Measurements from ENCODE around the gene RNF227.
"Not testable (repeated sequence)": the region's sequence is repeated elsewhere in the genome, so short reads cannot be mapped to it uniquely, and the experiment has no call there.

RNF227 gene

GRCh38 chr17:7915611-7916384, at the start of gene RNF227:
RNF227 (minus strand) TSS chr17:7916289; CDS start chr17:7916195, 94 bp downstream.
- peak; percentile 73 to 85 for DNase-seq (ENCODE audit: extremely low read depth in 1 of 2, low read depth in 1 of 2)

GRCh38 chr17:7961421-7961820, 45.3 kb upstream of the RNF227 start:
- no peak for DNase-seq (ENCODE audit: extremely low read depth in 1 of 2, low read depth in 1 of 2)

- DNase-seq (ENCODE audit: extremely low read depth in 1 of 2, low read depth in 1 of 2): no peak
Observed at GRCh38 chr17:7959503-7960253, 43.6 kb upstream of the RNF227 start.

DNA sequence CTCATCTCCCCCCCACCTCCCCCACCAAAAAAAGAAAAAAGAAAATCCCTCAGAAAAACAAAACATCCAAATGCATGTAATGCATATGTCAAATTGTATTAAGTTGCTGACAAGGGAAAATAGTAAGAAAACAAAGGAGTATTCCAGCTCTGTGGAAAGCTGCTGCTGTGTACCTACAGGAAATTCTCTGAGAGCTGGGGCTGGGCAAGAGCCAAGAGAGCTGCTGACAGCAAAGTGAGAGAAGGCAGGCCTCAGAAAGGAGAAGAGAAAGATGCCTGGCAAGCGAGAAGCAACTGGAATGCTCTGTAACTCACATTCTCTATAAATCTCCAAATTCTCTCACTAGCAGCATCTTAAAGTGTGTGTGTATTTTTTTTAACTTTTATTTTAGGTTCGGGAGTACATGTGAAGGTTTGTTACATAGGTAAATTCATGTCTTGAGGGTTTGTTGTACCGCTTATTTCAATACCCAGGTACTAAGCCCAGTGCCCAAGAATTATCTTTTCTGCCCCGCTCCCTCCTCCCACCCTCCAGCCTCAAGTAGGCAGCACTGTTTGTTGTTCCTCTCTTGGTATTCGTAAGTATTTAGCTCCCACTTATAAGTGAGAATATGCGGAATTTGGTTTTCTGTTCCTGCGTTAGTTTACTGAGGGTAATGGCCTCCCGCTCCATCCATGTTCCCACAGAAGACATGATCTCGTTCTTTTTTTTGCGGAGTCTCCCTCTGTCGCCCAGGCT, 40.3 kb upstream of the RNF227 start:
- DNase-seq (ENCODE audit: extremely low read depth in 1 of 2, low read depth in 1 of 2): no peak

DNA sequence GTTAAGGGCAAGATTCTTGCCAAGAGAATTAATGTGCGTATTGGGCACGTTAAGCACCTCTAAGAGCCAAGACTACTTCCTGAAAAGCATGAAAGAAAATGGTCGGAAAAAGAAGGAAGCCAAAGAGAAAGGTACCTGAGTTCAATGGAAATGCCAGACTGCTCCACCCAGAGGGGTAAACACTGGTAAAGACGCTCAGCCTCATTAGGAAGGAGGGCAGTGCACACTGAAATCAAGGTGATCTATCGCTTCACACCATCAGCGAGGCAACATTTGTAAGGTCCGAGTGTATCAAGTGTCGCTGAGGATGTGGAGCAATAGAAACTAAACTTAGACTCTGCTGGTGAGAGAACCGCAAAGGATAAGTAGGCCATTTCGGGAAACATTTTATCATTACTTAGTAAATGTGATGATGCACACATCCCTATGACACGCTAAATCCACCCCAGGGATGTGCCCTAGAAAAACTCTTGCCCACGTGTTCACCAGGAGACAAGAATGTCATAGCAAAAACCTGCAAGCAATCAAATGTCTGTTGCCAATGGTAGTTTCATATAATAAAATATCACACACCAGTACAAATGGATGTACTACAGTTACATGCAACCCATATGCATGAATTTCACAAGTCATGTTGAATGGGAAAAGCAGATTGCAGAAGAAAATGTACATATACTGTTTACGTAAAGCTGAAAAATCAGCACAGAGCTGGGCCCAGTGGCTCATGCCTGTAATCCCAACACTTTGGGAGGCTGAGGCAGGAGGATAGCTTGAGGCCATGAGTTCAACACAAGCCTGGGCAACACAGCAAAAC, 39.5 kb upstream of the RNF227 start:
- DNase-seq (ENCODE audit: extremely low read depth in 1 of 2, low read depth in 1 of 2): no peak

DNA sequence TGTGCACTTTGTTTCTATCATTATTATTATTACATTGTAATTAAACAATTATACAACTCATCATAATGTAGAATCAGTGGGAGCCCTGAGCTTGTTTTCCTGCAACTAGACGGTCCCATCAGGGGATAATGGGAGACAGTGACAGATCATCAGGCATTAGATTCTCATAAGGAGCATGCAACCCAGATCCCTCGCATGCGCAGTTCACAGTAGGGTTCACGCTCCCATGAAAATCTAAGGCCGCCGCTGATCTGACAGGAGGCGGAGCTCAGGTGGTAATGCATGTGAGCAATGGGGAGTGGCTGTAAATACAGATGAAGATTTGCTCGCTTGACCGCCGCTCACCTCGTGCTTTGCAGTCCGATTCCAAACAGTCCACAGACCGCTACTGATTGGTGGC, 37.2 kb upstream of the RNF227 start:
- not testable (repeated sequence) for DNase-seq (ENCODE audit: extremely low read depth in 1 of 2, low read depth in 1 of 2)

DNA sequence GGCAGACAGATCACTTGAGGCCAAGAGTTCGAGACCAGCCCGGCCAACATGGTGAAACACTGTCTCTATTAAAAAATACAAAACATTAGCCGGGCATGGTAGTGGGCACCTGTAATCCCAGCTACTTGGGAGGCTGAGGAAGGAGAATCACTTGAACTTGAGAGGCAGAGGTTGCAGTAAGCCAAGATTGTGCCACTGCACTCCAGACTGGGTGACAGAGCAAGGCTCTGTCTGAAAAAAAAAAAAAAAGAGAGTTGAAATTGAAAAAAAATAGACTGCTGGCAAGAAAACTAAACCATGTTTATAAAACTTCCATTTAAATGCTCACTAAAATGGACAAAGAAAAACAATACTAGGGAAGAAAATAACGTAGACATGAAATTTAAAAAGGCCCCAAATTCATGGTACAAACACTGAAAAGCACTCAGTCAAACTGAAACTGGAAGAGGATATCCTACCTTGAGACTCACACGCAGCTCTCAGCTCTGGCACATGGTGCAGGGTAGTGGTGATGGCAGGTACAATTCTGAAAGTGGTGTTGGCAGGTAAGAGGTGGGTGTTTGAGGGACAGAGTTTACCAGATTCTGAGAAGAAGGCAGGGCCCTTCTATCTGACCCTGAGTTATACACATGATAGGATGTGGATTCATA, 35.2 kb upstream of the RNF227 start:
- DNase-seq (ENCODE audit: extremely low read depth in 1 of 2, low read depth in 1 of 2): peak in 1 of 2 donors; percentile 35

DNA sequence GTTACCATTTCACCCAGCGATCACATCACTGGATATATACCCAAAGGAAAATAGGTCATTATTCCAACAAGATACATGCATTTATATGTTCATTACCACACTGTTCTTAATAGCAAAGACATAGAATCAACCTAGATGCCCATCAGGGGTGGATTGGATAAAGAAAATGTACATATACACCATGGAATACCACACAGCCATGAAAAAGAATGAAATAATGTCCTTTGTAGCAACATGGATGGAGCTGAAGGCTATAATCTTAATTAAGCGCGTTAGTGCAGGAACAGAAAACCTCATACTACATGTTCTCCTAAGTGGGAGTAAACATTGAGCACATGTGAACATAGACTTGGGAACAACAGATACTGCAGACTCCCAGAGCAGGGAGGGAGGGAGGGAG, 34.5 kb upstream of the RNF227 start:
- DNase-seq (ENCODE audit: extremely low read depth in 1 of 2, low read depth in 1 of 2): no peak

GRCh38 chr17:7947651-7948050, 31.6 kb upstream of the RNF227 start:
- no peak for DNase-seq (ENCODE audit: extremely low read depth in 1 of 2, low read depth in 1 of 2)

DNA sequence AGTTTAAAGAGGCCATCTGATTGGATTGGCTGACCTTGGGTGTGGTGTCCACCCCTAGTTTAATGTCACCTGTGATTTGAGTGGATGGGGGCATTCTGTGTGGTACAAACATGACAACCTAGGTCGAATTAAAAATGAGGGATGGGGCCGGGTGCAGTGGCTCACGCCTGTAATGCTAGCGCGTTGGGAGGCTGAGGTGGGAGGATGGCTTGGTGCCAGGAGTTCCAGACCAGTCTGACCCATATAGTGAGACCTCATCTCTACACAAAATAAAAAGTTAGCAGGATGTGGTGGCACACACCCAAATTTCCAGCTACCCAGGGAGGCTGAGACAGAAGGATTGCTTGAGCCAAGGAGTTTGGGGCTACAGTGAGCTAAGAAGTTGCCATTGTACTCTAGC, 30.4 kb upstream of the RNF227 start:
- DNase-seq (ENCODE audit: extremely low read depth in 1 of 2, low read depth in 1 of 2): no peak

GRCh38 chr17:7945651-7946050, 29.6 kb upstream of the RNF227 start:
- no peak for DNase-seq (ENCODE audit: extremely low read depth in 1 of 2, low read depth in 1 of 2)

DNA sequence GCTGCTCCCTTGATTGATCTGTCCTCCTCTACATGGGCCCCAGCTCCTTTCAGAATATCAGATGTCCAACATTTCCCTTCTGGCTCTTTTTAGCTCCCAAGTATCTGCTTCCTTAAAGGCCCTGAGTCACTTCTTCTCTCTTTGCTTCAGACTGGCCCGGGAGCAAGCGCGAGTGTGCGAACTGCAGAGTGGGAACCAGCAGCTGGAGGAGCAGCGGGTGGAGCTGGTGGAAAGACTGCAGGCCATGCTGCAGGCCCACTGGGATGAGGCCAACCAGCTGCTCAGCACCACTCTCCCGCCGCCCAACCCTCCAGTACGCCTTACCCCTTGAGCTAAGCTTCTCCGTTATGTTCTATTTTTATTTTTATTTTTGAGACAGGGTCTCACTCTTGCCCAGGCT, 28.2 kb upstream of the RNF227 start:
- DNase-seq (ENCODE audit: extremely low read depth in 1 of 2, low read depth in 1 of 2): no peak

GRCh38 chr17:7943291-7943690, 27.2 kb upstream of the RNF227 start:
- no peak for DNase-seq (ENCODE audit: extremely low read depth in 1 of 2, low read depth in 1 of 2)

- no peak for DNase-seq (ENCODE audit: extremely low read depth in 1 of 2, low read depth in 1 of 2)
Observed at GRCh38 chr17:7940743-7941142, 24.7 kb upstream of the RNF227 start.

- DNase-seq (ENCODE audit: extremely low read depth in 1 of 2, low read depth in 1 of 2): no peak
Observed at GRCh38 chr17:7940034-7940433, 23.9 kb upstream of the RNF227 start.

- DNase-seq (ENCODE audit: extremely low read depth in 1 of 2, low read depth in 1 of 2): no peak
Observed at GRCh38 chr17:7935859-7936258, 19.8 kb upstream of the RNF227 start.

DNA sequence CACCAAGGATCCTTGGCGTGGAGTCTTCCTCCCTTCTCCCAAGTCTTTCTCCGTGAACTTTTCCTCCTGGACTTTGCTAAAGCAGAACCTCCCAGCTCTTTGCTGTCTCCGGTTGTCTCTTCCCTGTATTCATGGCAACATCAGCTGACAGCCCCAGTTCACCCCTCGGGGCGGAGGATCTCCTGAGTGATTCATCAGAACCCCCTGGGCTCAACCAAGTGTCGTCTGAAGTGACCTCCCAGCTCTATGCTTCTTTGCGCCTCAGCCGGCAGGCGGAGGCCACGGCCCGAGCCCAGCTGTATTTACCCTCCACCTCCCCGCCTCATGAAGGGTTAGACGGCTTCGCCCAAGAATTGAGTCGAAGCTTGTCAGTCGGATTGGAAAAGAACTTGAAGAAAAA, 16.9 kb upstream of the RNF227 start:
- DNase-seq (ENCODE audit: extremely low read depth in 1 of 2, low read depth in 1 of 2): no peak

DNA sequence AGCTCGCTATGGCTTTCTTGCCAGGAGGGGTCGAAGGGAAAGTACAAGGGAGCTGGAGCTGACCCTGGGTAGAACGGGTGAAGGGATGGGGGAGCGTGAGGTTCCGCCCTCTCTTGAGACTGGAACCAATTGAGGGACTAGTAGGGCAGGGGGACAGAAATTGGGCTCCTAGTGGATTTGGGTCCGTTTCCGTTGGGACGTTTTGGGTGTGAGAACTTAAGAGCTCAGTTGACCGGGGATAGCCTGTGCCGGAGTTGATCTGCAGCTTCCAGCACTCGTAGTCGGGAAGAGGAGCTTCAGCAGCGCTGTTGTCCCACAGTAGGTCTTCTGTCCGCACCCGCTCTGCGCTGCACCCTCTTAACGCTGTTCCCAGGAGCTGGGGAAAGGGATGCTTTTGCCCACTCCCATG, 16.4 kb upstream of the RNF227 start:
- no peak for DNase-seq (ENCODE audit: extremely low read depth in 1 of 2, low read depth in 1 of 2)

DNA sequence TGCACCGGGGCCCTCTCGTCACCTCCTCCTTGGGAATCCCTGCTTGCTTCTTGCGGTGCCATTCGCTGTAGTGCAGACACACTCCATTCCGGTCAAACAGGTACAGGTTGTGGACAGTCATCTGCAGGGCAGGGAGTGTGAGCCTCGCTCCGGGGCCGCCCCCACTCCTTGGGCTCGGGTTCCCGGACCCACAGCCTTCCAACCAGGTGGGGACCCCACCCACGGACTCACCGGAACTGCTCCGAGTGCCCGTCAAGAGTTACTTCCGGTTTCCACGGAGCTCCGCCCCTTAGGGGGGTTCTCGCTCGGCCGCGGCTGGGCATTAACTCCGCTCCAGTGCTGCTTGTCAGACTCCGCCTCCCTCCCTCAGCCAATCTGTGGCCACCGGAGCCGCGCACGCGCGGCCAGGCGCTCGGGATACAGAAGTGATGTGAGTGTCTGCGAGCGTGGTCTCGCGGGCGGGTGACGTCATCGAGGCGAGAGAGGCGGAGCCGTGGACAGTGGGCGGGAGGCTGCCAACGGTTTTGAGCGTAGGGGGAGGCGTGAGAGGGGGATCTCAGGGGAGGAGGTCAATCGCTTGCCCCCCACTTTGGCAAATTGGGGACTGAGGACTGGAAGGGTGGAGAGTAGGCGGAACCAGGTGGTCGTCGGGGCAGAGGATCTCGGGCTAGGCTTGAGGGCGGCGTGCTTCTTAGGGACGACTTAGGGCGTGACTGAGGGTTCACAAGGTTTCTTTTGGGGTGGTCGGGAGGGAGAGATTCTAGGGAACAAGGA, 15.8 kb upstream of the RNF227 start, which contains the start of the genes CNTROB and TRAPPC1:
Gene CNTROB, plus strand, starts transcription at position 498 of the 774 bp plus-strand sequence. CDS start 874 bp downstream, outside the sequence.
Gene TRAPPC1, minus strand, starts transcription at position 238 of the 774 bp plus-strand sequence. Its CDS starts 117 bp downstream, at position 121.
- peak; percentile 100 for DNase-seq (ENCODE audit: extremely low read depth in 1 of 2, low read depth in 1 of 2)
